Measurements from ENCODE around the gene RALGDS. TPM values are rescaled to one million over a fixed set of nuclear protein-coding genes. Genes with fewer than 3 reads are reported as not detected.
"Not testable (repeated sequence)": the region's sequence is repeated elsewhere in the genome, so short reads cannot be mapped to it uniquely, and the experiment has no call there.

Gene RALGDS
- total and polyA plus RNA-seq, 2 experiments from 2014 or later, result 8.6 to 20.3 TPM

DNA sequence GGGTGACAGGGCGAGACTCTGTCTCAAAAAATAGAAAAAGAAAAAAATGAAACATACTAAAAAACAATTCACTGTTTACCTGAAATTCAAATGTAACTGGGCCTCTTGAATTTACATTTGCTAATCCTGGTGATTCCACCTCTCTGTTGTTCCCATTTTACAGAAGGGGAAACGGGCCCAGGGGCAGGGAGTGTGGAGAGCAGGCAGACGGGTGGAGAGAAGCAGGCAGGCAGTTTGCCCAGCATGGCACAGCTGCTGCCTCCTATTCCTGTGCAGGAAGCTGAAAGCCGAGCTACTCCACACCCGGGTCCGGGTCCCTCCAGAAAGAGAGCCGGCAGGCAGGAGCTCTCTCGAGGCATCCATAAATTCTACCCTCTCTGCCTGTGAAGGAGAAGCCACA, 58.5 kb downstream of the RALGDS start:
- H3K9me2 ChIP-seq (ENCODE audit: insufficient read depth); ATAC-seq; H3K4me3 Mint-ChIP-seq; H3K9me3 Mint-ChIP-seq; H4K20me1 ChIP-seq (replicated peaks; ENCODE audit: insufficient read depth); H3K27me3 ChIP-seq (ENCODE audit: insufficient read depth); H3K4me3 ChIP-seq; DNase-seq (ENCODE audit: low spot score); H2AFZ ChIP-seq; H3K27me3 Mint-ChIP-seq (ENCODE audit: insufficient read depth, low read depth, poor library complexity); H3K27ac Mint-ChIP-seq; H3K79me2 ChIP-seq (replicated peaks; ENCODE audit: insufficient read depth); H3F3A ChIP-seq (replicated peaks; ENCODE audit: low read depth); H3K4me2 ChIP-seq; H3K36me3 ChIP-seq (ENCODE audit: insufficient read depth); H3K36me3 Mint-ChIP-seq (ENCODE audit: low read depth); H3K27ac ChIP-seq (ENCODE audit: low read depth): not testable (repeated sequence)
- H3K4me1 Mint-ChIP-seq, result peaks cover 30% of the 10 kb centered on the region
- peaks cover 16% of the 10 kb centered on the region for H3K4me1 ChIP-seq (ENCODE audit: insufficient read depth)

DNA sequence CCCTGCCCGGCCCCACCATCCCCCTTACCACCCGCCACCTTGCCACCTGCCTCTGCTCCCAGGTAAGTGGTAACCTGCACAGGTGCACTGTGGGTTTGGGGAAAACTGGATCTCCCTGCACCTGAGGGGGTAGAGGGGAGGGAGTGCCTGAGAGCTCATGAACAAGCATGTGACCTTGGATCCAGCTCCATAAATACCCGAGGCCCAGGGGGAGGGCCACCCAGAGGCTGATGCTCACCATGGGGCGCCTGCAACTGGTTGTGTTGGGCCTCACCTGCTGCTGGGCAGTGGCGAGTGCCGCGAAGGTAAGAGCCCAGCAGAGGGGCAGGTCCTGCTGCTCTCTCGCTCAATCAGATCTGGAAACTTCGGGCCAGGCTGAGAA, 59.3 kb downstream of the RALGDS start, which contains the start of gene CEL:
Gene CEL, plus strand, starts transcription at position 218 of the 382 bp plus-strand sequence. Its CDS starts 22 bp downstream, at position 240.
- not testable (repeated sequence) for H2AFZ ChIP-seq; H4K20me1 ChIP-seq (replicated peaks; ENCODE audit: insufficient read depth); H3K79me2 ChIP-seq (replicated peaks; ENCODE audit: insufficient read depth); H3K9me3 Mint-ChIP-seq; H3K4me3 ChIP-seq; DNase-seq (ENCODE audit: low spot score); H3K27me3 Mint-ChIP-seq (ENCODE audit: insufficient read depth, low read depth, poor library complexity); H3K36me3 ChIP-seq (ENCODE audit: insufficient read depth); H3K4me3 Mint-ChIP-seq; H3K27me3 ChIP-seq (ENCODE audit: insufficient read depth); H3K9me2 ChIP-seq (ENCODE audit: insufficient read depth); H3F3A ChIP-seq (replicated peaks; ENCODE audit: low read depth)
- peak; percentile 9 for ATAC-seq
- Mint-ChIP-seq H3K4me1 (peaks cover 30% of the 10 kb centered on the region), H3K27ac (peak within 1 kb of the TSS; percentile 92), H3K36me3 (ENCODE audit: low read depth) (peaks cover 11% of the 10 kb centered on the region; the same call in 2 of the 3 replicates)
- peak within 1 kb of the TSS; percentile 50; the same call in 1 of the 2 replicates for H3K27ac ChIP-seq (ENCODE audit: low read depth)
- H3K4me1 ChIP-seq (ENCODE audit: insufficient read depth), result peaks cover 16% of the 10 kb centered on the region
- H3K4me2 ChIP-seq, result peak within 1 kb of the TSS; percentile 55; the same call in 1 of the 2 replicates

DNA sequence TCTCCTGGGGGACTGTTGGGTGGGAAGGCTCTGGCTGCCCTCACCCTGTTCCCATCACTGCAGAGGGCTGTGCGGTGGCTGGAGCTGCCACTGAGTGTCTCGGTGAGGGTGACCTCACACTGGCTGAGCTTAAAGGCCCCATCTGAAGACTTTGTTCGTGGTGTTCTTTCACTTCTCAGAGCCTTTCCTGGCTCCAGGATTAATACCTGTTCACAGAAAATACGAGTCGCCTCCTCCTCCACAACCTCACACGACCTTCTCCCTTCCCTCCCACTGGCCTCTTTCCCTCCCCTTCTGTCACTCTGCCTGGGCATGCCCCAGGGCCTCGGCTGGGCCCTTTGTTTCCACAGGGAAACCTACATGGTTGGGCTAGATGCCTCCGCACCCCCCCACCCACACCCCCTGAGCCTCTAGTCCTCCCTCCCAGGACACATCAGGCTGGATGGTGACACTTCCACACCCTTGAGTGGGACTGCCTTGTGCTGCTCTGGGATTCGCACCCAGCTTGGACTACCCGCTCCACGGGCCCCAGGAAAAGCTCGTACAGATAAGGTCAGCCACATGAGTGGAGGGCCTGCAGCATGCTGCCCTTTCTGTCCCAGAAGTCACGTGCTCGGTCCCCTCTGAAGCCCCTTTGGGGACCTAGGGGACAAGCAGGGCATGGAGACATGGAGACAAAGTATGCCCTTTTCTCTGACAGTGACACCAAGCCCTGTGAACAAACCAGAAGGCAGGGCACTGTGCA, 59.8 kb downstream of the RALGDS start:
- H3K27ac ChIP-seq (ENCODE audit: low read depth), result peak overlapping the region; percentile 50; the same call in 1 of the 2 replicates
- not testable (repeated sequence) for H3K27me3 ChIP-seq (ENCODE audit: insufficient read depth); H3K4me3 ChIP-seq; H2AFZ ChIP-seq; H3K4me3 Mint-ChIP-seq; H4K20me1 ChIP-seq (replicated peaks; ENCODE audit: insufficient read depth); H3K9me3 Mint-ChIP-seq; DNase-seq (ENCODE audit: low spot score); H3K27me3 Mint-ChIP-seq (ENCODE audit: insufficient read depth, low read depth, poor library complexity); H3K9me2 ChIP-seq (ENCODE audit: insufficient read depth); H3K36me3 ChIP-seq (ENCODE audit: insufficient read depth); H3K79me2 ChIP-seq (replicated peaks; ENCODE audit: insufficient read depth); H3F3A ChIP-seq (replicated peaks; ENCODE audit: low read depth)
- H3K4me1 ChIP-seq (ENCODE audit: insufficient read depth), result peaks cover 16% of the 10 kb centered on the region
- Mint-ChIP-seq H3K4me1 (peaks cover 30% of the 10 kb centered on the region), H3K36me3 (ENCODE audit: low read depth) (peaks cover 16% of the 10 kb centered on the region), H3K27ac (peak overlapping the region; percentile 92)
- H3K4me2 ChIP-seq, result peak overlapping the region; percentile 55; the same call in 1 of the 2 replicates
- peak; percentile 42 for ATAC-seq

DNA sequence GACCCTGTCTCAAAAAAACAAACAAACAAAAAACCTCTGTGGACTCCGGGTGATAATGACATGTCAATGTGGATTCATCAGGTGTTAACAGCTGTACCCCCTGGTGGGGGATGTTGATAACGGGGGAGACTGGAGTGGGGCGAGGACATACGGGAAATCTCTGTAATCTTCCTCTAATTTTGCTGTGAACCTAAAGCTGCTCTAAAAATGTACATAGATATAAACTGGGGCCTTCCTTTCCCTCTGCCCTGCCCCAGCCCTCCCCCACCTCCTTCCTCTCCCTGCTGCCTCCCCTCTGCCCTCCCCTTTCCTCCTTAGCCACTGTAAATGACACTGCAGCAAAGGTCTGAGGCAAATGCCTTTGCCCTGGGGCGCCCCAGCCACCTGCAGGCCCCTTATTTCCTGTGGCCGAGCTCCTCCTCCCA, 60.6 kb downstream of the RALGDS start:
- H2AFZ ChIP-seq, result no peak overlapping the region
- Mint-ChIP-seq H3K4me3 (peak overlapping the region; percentile 28; the same call in 2 of the 3 replicates), H3K9me3 (no peaks in the 10 kb centered on the region), H3K27me3 (ENCODE audit: insufficient read depth, low read depth, poor library complexity) (peaks cover 5% of the 10 kb centered on the region), H3K36me3 (ENCODE audit: low read depth) (peaks cover 21% of the 10 kb centered on the region), H3K4me1 (peaks cover 30% of the 10 kb centered on the region), H3K27ac (peak overlapping the region; percentile 69)
- H3K9me2 ChIP-seq (ENCODE audit: insufficient read depth), result no peaks in the 10 kb centered on the region
- H3K79me2 ChIP-seq (replicated peaks; ENCODE audit: insufficient read depth), result no peaks in the 10 kb centered on the region
- peak overlapping the region; percentile 29; the same call in 1 of the 2 replicates for H3K4me3 ChIP-seq
- ATAC-seq (peak; percentile 69), DNase-seq (ENCODE audit: low spot score) (peak; percentile 33)
- no peaks in the 10 kb centered on the region for H3K27me3 ChIP-seq (ENCODE audit: insufficient read depth)
- H3F3A ChIP-seq (replicated peaks; ENCODE audit: low read depth), result 0 out of 2 replicates have a peak, but pooled peaks cover 8% of the 10 kb centered on the region
- H3K4me1 ChIP-seq (ENCODE audit: insufficient read depth), result peaks cover 16% of the 10 kb centered on the region
- H3K36me3 ChIP-seq (ENCODE audit: insufficient read depth), result no peaks in the 10 kb centered on the region; the same call in 1 of the 2 replicates
- H3K27ac ChIP-seq (ENCODE audit: low read depth), result peak overlapping the region; percentile 81
- peak overlapping the region; percentile 71 for H3K4me2 ChIP-seq
- no peaks in the 10 kb centered on the region for H4K20me1 ChIP-seq (replicated peaks; ENCODE audit: insufficient read depth)
- TF ChIP-seq EZH2phosphoT487 (IDR thresholded peaks at IDR 0.05; ENCODE audit: unreplicated experiment), result no peak
- TF ChIP-seq EZH2 (IDR thresholded peaks at IDR 0.05; ENCODE audit: low read depth, unreplicated experiment), result no peak
- TF ChIP-seq, protein P1, sequence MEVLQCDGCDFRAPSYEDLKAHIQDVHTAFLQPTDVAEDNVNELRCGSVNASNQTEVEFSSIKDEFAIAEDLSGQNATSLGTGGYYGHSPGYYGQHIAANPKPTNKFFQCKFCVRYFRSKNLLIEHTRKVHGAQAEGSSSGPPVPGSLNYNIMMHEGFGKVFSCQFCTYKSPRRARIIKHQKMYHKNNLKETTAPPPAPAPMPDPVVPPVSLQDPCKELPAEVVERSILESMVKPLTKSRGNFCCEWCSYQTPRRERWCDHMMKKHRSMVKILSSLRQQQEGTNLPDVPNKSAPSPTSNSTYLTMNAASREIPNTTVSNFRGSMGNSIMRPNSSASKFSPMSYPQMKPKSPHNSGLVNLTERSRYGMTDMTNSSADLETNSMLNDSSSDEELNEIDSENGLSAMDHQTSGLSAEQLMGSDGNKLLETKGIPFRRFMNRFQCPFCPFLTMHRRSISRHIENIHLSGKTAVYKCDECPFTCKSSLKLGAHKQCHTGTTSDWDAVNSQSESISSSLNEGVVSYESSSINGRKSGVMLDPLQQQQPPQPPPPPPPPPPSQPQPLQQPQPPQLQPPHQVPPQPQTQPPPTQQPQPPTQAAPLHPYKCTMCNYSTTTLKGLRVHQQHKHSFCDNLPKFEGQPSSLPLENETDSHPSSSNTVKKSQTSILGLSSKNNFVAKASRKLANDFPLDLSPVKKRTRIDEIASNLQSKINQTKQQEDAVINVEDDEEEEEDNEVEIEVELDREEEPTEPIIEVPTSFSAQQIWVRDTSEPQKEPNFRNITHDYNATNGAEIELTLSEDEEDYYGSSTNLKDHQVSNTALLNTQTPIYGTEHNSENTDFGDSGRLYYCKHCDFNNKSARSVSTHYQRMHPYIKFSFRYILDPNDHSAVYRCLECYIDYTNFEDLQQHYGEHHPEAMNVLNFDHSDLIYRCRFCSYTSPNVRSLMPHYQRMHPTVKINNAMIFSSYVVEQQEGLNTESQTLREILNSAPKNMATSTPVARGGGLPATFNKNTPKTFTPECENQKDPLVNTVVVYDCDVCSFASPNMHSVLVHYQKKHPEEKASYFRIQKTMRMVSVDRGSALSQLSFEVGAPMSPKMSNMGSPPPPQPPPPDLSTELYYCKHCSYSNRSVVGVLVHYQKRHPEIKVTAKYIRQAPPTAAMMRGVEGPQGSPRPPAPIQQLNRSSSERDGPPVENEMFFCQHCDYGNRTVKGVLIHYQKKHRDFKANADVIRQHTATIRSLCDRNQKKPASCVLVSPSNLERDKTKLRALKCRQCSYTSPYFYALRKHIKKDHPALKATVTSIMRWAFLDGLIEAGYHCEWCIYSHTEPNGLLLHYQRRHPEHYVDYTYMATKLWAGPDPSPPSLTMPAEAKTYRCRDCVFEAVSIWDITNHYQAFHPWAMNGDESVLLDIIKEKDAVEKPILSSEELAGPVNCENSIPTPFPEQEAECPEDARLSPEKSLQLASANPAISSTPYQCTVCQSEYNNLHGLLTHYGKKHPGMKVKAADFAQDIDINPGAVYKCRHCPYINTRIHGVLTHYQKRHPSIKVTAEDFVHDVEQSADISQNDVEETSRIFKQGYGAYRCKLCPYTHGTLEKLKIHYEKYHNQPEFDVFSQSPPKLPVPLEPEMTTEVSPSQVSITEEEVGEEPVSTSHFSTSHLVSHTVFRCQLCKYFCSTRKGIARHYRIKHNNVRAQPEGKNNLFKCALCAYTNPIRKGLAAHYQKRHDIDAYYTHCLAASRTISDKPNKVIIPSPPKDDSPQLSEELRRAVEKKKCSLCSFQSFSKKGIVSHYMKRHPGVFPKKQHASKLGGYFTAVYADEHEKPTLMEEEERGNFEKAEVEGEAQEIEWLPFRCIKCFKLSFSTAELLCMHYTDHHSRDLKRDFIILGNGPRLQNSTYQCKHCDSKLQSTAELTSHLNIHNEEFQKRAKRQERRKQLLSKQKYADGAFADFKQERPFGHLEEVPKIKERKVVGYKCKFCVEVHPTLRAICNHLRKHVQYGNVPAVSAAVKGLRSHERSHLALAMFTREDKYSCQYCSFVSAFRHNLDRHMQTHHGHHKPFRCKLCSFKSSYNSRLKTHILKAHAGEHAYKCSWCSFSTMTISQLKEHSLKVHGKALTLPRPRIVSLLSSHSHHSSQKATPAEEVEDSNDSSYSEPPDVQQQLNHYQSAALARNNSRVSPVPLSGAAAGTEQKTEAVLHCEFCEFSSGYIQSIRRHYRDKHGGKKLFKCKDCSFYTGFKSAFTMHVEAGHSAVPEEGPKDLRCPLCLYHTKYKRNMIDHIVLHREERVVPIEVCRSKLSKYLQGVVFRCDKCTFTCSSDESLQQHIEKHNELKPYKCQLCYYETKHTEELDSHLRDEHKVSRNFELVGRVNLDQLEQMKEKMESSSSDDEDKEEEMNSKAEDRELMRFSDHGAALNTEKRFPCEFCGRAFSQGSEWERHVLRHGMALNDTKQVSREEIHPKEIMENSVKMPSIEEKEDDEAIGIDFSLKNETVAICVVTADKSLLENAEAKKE (CRISPR knock-in tag; IDR thresholded peaks at IDR 0.05), result no peak
- no peak for TF ChIP-seq ZNF331 (CRISPR knock-in tag; IDR thresholded peaks at IDR 0.05; ENCODE audit: low read depth)
